Sigmoid colon (tissue), 4 donors: Measurements from ENCODE around the gene MCIDAS.

Experiments
- EP300 ChIP-seq, 4 donors: sonication (generic); formaldehyde crosslinking; IDR thresholded peaks; one replicate each; pipeline ENCODE4 v1.6.1; 2017; ENCODE audit warnings: antibody characterized with exemption in 4 of 4
- POLR2A ChIP-seq, 2 donors: fragments of 450-650 bp; IDR thresholded peaks; one replicate each; pipeline ENCODE4 v1.6.1; 2016; ENCODE audit warnings: antibody characterized with exemption in 2 of 2, mild to moderate bottlenecking in 2 of 2, moderate library complexity in 2 of 2
- TF ChIP-seq, protein P1 (sequence below), 4 experiments: fragments of 450-650 bp in 3 of 4; fragments of 200-600 bp in 1 of 4; IDR thresholded peaks; one replicate each; pipeline ENCODE4 v1.5.1; 2016 to 2019; ENCODE audit warnings: antibody characterized with exemption in 4 of 4, mild to moderate bottlenecking in 3 of 4, moderate library complexity in 2 of 4

DNA sequence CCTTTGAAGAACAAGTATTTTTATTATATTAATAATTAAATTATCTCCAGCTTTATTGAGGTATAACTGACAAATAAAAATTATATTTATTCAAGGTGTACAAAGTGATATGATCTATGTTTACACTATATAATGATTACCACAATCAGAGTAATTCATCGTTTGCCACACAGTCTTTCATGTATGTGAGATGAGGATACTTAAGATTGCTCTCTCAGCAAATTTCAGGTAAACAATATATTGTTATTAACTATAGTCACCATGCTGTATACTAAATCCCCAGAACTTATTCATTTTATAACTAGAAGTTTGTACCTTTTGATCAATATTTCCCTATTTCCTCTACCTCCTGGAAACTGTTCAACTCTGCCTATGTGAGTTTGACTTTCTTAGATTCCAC lies 22.9 kb upstream of the MCIDAS start:
- TF ChIP-seq POLR2A (IDR thresholded peaks at IDR 0.05) (no peak), EP300 (IDR thresholded peaks at IDR 0.05) (no peak)
- TF ChIP-seq, protein P1, sequence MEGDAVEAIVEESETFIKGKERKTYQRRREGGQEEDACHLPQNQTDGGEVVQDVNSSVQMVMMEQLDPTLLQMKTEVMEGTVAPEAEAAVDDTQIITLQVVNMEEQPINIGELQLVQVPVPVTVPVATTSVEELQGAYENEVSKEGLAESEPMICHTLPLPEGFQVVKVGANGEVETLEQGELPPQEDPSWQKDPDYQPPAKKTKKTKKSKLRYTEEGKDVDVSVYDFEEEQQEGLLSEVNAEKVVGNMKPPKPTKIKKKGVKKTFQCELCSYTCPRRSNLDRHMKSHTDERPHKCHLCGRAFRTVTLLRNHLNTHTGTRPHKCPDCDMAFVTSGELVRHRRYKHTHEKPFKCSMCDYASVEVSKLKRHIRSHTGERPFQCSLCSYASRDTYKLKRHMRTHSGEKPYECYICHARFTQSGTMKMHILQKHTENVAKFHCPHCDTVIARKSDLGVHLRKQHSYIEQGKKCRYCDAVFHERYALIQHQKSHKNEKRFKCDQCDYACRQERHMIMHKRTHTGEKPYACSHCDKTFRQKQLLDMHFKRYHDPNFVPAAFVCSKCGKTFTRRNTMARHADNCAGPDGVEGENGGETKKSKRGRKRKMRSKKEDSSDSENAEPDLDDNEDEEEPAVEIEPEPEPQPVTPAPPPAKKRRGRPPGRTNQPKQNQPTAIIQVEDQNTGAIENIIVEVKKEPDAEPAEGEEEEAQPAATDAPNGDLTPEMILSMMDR (IDR thresholded peaks at IDR 0.05): no peak
